Upper lobe of right lung (tissue), 1 donor: Measurements from ENCODE around the gene RCC1. TPM values are rescaled to one million over a fixed set of nuclear protein-coding genes. Genes with fewer than 3 reads are reported as not detected.
A peak's percentile ranks its signal among the peaks of the same experiment; 100 is the strongest.
"Not testable (repeated sequence)": the region's sequence is repeated elsewhere in the genome, so short reads cannot be mapped to it uniquely, and the experiment has no call there.

ENCODE experiments used
- ATAC-seq: fragments of 200-7000 bp; cut with Tn5 transposase; one replicate; pipeline ENCODE4 v1.9.1; 2020; ENCODE audit warnings: mild to moderate bottlenecking, moderate library complexity
- DNase-seq: peaks from one replicate; pipeline ENCODE4 v3.0.0-alpha.2; 2020
- H3K27ac ChIP-seq: fragments of 200-600 bp; one replicate; pipeline ENCODE4 v1.8.0; 2022
- H3K27me3 ChIP-seq: fragments of 200-600 bp; one replicate; pipeline ENCODE4 v1.8.0; 2022; ENCODE audit warnings: mild to moderate bottlenecking
- H3K36me3 ChIP-seq: fragments of 200-600 bp; one replicate; pipeline ENCODE4 v1.8.0; 2022
- H3K4me1 ChIP-seq: fragments of 200-600 bp; one replicate; pipeline ENCODE4 v1.8.0; 2022
- H3K4me3 ChIP-seq: fragments of 200-600 bp; one replicate; pipeline ENCODE4 v1.8.0; 2022; ENCODE audit warnings: mild to moderate bottlenecking
- H3K9me3 ChIP-seq: fragments of 200-600 bp; one replicate; pipeline ENCODE4 v1.8.0; 2022
- intact Hi-C: fragments of 100-400 bp; cut with DNase I; formaldehyde crosslinking; loops from one replicate; pipeline ENCODE4 v1.11.0; 2022
- total RNA-seq: library from RNA; stranded (reverse); fragmentation: NEBNext Ultra II Directional; extraction: Animal tissue kit (Norgen Biotek cat#: 25700); gene quantifications from one replicate; pipeline ENCODE4 v1.2.1, GENCODE V29; 2021
- TF ChIP-seq, protein P1 (sequence below): fragments of 200-600 bp; IDR thresholded peaks from one replicate; pipeline ENCODE4 v1.8.0; 2022; ENCODE audit warnings: antibody characterized with exemption
- donor health status: DM: no; HTN: yes; CAD: no; lungs with severe emphysema.

Gene RCC1
- total RNA-seq, 1 donor from 2014 or later: 27.9 TPM

DNA sequence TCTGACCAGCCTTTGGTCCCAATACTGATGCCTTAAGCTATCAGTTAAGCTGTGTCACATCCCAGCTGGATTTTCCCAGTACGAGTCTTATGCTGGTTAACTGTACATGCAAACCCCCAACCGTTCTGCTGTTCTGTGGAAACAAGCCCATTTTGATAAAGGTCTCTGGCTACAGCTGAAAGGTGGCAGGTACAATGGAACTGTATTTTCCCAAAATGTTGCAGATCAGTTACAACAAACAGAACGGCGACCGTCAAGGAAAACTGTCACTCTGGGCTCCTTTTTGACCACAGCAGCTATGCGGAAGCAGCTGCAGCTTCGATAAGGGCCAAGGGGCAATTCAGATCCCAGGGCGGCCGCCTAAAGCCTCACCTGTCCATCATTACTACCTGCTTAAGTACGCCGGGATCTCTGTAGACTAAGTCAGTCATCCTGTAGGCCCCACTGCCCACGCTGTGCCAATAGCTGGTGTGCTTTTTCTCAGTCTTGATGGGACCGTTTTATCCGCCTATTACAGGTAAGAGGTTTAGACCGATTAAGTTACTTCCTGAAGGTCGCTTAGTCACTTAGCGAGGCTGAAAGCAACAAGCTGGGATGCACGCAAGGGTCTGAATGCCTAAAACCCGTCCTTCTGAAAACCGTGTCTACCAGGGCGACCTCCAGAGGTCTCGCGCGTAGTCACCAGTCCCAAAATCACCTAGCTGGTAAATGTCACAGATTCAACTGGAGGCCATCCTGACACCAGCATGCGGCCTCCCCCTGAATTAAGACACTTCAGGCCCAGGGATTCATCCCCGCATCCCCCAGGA is 75.1 kb downstream of the RCC1 start:
- H3K4me1 ChIP-seq: peaks cover 23% of the 10 kb centered on the region
- H3K27ac ChIP-seq: peak overlapping the region; percentile 91
- intact Hi-C loops: no loop called here
- DNase-seq (peak; percentile 70), ATAC-seq (peak; percentile 28)
- H3K27me3 ChIP-seq: no peaks in the 10 kb centered on the region
- peak overlapping the region; percentile 97 for H3K4me3 ChIP-seq
- H3K9me3 ChIP-seq: no peaks in the 10 kb centered on the region
- TF ChIP-seq, protein P1, sequence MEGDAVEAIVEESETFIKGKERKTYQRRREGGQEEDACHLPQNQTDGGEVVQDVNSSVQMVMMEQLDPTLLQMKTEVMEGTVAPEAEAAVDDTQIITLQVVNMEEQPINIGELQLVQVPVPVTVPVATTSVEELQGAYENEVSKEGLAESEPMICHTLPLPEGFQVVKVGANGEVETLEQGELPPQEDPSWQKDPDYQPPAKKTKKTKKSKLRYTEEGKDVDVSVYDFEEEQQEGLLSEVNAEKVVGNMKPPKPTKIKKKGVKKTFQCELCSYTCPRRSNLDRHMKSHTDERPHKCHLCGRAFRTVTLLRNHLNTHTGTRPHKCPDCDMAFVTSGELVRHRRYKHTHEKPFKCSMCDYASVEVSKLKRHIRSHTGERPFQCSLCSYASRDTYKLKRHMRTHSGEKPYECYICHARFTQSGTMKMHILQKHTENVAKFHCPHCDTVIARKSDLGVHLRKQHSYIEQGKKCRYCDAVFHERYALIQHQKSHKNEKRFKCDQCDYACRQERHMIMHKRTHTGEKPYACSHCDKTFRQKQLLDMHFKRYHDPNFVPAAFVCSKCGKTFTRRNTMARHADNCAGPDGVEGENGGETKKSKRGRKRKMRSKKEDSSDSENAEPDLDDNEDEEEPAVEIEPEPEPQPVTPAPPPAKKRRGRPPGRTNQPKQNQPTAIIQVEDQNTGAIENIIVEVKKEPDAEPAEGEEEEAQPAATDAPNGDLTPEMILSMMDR: no peak
- H3K36me3 ChIP-seq: peaks cover 47% of the 10 kb centered on the region

DNA sequence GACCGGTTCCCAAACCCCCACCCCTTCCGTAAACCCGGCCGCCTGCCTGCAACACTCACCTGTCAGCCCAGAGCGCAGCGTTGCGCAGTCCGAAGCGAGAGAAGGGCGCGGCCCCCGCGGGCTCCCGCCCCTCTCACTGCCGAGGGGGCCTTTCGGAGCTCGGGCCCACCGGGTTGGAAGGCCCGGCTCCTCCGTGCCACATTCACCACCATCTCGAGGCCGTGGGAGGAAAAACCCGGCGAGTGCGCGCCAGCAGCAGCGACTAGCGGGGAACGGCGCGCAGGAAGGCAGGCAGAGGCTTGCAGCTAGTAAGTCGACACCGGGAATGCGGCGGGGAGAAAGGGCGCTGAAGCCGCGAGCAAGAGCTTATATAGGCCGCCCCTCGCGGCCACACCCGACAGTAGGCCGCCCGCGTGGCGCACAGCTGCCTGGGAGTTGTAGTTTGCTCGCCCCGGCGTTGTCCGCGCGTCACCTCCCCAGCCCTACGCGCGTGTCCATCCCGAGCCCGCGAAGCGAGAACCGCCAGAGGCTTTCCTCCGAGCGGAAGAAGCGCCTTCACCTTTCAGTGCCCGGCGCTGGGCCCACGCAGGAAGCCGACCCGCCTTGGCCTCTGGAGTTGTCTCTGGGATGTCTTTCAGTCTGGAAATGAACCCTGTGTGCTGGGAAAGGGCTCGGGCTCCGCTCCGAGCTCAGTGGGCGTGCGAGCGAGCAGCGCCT is 75.8 kb downstream of the RCC1 start:
- TF ChIP-seq, protein P1: peak; percentile 14
- DNase-seq: peak; percentile 98
- no peaks in the 10 kb centered on the region for H3K27me3 ChIP-seq

GRCh38 chr1:28582248-28582615 is 76.4 kb downstream of the RCC1 start:
- ATAC-seq: no peak
- intact Hi-C loops: no loop called here
- Histone ChIP-seq H3K27ac (peak overlapping the region; percentile 91), H3K4me1 (peaks cover 23% of the 10 kb centered on the region), H3K9me3 (no peaks in the 10 kb centered on the region), H3K4me3 (peak overlapping the region; percentile 97), H3K36me3 (peaks cover 37% of the 10 kb centered on the region), H3K27me3 (no peaks in the 10 kb centered on the region)
- DNase-seq: no peak
- TF ChIP-seq, protein P1: no peak

More for the DNA sequence above, 75.8 kb downstream of the RCC1 start:
- peak; percentile 98 for ATAC-seq
- Histone ChIP-seq H3K36me3 (peaks cover 42% of the 10 kb centered on the region), H3K9me3 (no peaks in the 10 kb centered on the region), H3K4me3 (peak overlapping the region; percentile 97), H3K4me1 (peaks cover 23% of the 10 kb centered on the region), H3K27ac (peak overlapping the region; percentile 91)
- intact Hi-C loops: no loop called here

DNA sequence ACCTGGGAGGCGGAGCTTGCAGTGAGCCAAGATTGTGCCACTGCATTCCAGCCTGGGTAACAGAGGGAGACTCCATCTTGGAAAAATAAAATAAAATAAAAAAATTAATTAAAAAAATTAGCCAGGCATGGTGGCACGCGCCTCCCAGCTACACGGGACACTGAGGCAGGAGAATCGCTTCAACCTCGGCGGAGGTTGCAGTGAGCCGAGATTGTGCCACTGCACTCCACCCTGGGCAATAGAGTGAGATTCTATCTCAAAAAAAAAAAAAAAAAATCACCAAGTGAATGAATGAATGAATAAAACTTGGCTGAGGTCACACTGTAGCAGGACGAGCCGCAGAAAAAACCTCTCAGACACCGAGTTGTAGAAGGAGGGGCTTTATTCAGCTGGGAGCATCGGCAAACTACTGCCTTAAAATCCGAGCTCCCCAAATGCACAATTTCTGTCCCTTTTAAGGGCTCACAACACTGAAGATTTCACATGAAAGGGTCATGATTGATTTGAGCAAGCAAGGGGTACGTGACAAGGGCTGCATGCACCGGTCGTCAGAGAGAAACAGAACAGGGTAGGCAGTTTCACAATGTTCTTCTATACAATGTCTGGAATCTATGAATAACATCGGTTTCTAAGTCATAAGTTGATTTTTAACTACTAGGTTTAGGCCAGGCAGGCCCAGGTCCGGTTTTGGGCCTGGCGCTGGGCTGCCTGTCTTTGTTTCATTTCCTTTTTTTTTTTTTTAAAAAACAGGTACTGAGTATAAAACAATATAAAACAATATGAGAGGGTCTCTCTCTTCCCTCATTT is 80.9 kb downstream of the RCC1 start:
- H3K27ac ChIP-seq, DNase-seq, H3K36me3 ChIP-seq, ATAC-seq, H3K4me3 ChIP-seq, H3K4me1 ChIP-seq, H3K9me3 ChIP-seq, intact Hi-C loops, H3K27me3 ChIP-seq: not testable (repeated sequence)

Other genes with a start within 250 kb of the RCC1 start
- 15.6 TPM for gene SESN2, start 246.5 kb upstream of the RCC1 start, total RNA-seq
- 14.0 TPM for gene MED18, start 177.0 kb upstream of the RCC1 start, total RNA-seq
- gene PHACTR4, start 136.3 kb upstream of the RCC1 start, total RNA-seq: 43.2 TPM
- 24.5 TPM for gene TRNAU1AP, start 47.0 kb downstream of the RCC1 start, total RNA-seq
- 5.5 TPM for gene RAB42, start 86.2 kb downstream of the RCC1 start, total RNA-seq
- gene TAF12, start 137.0 kb downstream of the RCC1 start, total RNA-seq: 21.0 TPM
- not detected for gene RNU11, start 142.6 kb downstream of the RCC1 start, total RNA-seq
- 12.9 TPM for gene GMEB1, start 162.7 kb downstream of the RCC1 start, total RNA-seq
- gene YTHDF2, start 230.9 kb downstream of the RCC1 start, total RNA-seq: 65.8 TPM